HG02588 (cell line): ENCODE measurements around the gene ATP10B.
A peak's percentile ranks its signal among the peaks of the same experiment; 100 is the strongest.

Experiments
- ATAC-seq: cut with Tn5 transposase; IDR thresholded peaks from one replicate; pipeline ENCODE4 v1.9.1; 2021; ENCODE audit warnings: mild to moderate bottlenecking, moderate library complexity; ENCODE audit not compliant: unreplicated experiment

The ATP10B gene

GRCh38 chr5:160694896-160695295 lies 157.1 kb downstream of the ATP10B start:
- no peak for ATAC-seq

DNA sequence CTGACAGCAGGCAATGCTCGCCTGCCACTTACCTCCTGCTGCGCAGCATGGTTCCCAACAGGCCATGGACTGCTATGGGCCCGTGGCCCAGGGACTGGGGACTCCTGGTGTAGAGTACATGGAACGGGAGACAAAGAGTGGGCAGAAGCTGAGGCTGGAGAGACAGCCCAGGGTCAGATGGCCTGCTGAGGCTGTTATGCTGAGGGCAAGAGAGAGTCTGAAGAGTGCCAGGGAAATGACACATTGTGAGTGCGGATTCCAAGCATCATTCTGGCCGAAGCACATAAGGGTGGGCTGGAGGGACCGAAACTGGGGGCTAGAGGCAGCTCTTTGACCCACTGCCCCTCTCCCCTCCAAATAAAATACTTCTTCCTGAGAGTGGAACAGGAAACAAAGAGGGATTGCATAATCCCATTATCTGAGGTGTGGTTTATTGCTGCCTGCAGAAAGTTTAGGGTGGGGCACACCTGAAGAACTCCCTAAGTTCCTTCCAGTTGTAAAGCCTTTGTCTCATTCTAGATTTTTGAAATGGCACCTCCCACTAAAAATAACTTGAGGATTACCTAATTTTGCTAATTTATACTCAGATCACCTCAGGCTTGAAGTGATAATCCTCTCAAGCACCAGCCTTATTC lies 158.1 kb downstream of the ATP10B start:
- no peak for ATAC-seq

DNA sequence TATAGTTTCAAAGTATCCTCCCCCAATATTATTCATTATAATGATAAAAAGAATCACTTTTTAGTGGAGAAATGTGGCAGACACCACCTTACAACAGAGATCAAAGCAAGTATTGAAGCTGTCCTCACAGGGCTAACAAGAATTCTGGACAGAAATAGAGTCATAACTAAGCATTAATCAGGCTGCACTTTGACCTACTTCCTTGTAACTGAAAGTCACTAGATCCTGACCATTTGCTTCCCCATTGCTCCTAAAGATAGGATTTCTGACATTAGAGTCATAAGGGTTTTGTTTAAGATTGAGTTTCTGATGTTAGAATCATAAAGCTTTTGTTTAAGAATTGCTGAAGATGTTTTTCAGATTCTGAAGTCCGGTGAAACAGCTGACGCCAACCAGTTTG lies 159.7 kb downstream of the ATP10B start:
- no peak for ATAC-seq

DNA sequence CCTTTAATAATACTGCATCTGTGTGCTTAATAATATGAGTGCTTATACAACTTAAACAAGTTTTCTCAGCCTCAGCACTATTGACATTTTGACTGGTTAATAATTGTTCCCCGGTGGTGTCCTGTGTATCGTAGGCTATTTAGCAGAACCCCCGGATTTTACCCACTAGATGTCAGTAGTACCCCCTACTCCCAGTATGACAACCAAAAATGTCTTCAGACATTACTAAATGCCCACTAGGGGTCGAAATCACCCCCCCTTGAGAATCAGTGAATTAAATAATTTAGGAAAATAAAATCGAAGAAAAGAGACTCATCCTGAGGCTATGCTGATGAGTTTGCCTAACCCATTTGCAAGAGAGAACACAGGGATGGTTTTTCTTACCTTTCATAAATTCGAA lies 166.3 kb downstream of the ATP10B start:
- peak; percentile 65 for ATAC-seq

GRCh38 chr5:160685219-160685618 lies 166.8 kb downstream of the ATP10B start:
- no peak for ATAC-seq

- ATAC-seq, result no peak
Observed at GRCh38 chr5:160679567-160680309, 172.3 kb downstream of the ATP10B start.

DNA sequence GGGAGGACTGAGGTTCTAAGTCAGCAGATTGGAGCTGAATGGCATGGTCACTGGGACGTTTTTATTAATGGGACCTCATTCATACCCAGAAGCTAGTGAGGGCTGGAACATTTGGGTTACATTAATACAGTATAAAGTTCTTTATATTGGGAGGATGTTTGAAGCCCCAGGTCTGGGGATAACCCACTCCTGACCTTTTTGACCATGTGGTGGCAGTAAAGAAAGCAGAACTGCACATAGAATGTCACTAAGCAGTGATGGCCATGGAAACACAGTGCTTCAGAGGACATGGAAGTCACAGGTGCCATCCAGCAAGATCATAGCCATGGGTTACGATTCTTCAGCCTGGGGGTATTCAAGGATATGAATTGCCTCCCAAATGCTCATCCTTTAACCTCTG lies 176.0 kb downstream of the ATP10B start:
- no peak for ATAC-seq

GRCh38 chr5:160674901-160675300 lies 177.1 kb downstream of the ATP10B start:
- no peak for ATAC-seq

DNA sequence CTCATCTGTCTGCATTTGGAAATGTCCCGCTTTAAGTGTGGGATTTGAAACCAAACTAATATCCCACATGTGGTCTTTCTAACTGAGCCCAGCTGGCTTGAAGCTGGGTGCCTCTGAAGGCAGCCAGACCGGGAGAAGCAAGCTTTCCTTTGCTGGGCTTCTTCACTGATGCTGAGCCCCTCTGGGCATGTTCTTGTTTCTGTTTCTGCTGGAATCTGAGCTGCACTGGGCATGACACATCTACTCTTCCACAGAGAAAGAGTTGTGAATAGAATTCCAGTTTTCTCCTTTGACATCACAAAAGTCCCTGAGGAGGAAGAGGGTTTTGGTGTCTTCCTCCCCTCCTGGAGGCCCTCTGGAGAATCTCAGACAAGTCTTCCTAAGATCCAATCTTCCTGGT lies 179.5 kb downstream of the ATP10B start:
- ATAC-seq, result no peak

GRCh38 chr5:160668356-160668755 lies 183.7 kb downstream of the ATP10B start:
- no peak for ATAC-seq

DNA sequence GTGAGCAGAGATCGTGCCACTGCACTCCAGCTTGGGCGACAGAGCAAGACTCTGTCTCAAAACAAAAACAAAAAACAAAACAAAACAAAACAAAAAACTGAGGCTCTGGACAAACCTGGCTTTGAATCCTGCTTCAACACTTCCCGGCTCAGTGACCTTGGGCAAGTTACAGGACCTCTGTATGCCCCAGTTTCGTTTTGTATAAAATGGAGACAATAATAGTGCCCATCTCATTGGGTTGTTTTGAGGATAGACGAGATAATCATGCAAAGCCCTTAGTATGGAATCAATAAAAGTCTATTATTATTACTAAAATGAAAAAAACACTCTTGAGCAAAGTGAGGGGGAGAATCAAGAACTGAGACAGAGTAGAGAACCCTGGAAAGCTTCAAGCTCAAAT lies 184.9 kb downstream of the ATP10B start:
- no peak for ATAC-seq

DNA sequence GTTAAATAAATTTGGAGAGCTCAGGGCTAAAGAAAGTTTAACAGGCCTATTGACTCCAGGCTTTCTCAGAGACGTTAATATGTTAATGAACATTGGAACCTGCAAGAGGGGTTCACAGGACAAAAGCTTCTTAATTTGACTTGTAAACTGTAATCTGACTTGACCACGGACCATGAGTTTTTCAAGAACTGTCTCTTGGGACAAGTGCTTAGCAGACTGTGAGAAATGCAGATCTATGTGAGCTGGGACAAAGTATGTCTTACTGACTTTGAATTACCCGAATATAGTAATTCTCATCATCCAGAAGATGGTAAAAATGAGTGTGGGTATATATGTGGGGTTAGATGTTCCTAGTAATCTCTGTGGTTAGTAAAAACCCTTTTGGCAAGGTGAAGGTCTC lies 186.6 kb downstream of the ATP10B start:
- ATAC-seq, result no peak

- ATAC-seq, result no peak
Observed at GRCh38 chr5:160660132-160660531, 191.9 kb downstream of the ATP10B start.

DNA sequence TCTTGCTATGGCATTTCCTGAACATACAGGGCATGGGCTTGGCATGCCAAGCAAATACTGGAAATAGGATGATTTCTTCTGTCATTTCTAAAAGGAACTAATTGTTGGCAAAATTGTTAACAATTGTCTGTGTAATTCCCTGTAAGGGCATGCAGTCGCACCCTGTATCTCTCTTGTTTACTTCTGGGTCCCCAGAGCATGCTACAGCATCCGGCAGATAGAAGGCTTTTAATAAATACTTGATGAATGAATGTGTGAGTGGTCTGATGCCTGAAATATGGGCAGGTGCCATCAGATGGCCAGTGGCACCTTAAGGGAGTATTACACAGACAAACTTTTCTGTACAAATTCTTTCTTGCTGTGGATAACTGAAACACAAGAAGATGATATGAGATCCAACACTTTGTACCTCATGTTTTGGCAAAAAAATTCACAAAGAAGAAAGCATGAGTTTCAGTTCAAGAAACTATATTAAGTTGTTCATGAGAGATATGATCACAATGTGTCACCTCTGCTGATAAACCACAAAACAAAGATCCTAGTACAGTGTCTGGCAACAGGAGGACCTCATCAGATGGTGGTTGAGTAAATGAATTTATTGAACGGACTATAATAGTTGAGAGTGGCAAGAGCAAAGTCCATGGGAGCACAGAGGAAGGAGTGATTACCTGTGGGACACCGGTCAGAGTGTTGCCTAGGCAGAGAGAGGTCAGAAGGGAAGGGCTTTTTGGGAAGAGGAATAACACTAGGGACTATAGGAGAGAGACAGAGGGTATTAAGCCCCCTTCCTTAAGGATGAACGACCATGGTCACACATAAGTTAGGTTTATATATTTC lies 194.2 kb downstream of the ATP10B start:
- no peak for ATAC-seq

GRCh38 chr5:160657068-160657507 lies 194.9 kb downstream of the ATP10B start:
- ATAC-seq, result no peak

DNA sequence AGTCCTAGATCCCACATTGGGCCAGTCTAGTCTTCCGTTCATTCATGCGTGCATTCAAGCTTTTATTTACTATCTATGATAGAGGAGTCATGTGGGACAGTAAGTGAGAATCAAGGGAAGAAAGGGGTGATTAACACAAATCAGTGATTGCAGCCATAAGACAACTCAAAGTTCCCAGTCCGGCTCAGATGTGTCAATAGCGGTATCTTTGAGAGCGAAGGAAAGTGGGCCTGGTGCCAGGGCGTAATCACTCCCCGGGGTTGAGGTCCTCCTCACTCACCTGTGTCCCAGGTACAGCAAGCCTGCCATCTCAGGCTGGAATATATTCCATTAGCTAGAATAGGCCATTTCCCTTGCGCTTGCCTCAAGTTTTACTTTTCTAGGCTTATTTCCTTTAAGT lies 196.3 kb downstream of the ATP10B start:
- no peak for ATAC-seq

GRCh38 chr5:160651692-160652645 lies 200.0 kb downstream of the ATP10B start:
- ATAC-seq, result no peak

GRCh38 chr5:160649304-160649703 lies 202.7 kb downstream of the ATP10B start:
- no peak for ATAC-seq

GRCh38 chr5:160646033-160646432 lies 206.0 kb downstream of the ATP10B start:
- ATAC-seq, result no peak

GRCh38 chr5:160643616-160644240 lies 208.3 kb downstream of the ATP10B start:
- ATAC-seq, result no peak
